Measurements from ENCODE around the gene MYO1E.
A peak's percentile ranks its signal among the peaks of the same experiment; 100 is the strongest.
"Not testable (repeated sequence)": the region's sequence is repeated elsewhere in the genome, so short reads cannot be mapped to it uniquely, and the experiment has no call there.

The MYO1E gene

DNA sequence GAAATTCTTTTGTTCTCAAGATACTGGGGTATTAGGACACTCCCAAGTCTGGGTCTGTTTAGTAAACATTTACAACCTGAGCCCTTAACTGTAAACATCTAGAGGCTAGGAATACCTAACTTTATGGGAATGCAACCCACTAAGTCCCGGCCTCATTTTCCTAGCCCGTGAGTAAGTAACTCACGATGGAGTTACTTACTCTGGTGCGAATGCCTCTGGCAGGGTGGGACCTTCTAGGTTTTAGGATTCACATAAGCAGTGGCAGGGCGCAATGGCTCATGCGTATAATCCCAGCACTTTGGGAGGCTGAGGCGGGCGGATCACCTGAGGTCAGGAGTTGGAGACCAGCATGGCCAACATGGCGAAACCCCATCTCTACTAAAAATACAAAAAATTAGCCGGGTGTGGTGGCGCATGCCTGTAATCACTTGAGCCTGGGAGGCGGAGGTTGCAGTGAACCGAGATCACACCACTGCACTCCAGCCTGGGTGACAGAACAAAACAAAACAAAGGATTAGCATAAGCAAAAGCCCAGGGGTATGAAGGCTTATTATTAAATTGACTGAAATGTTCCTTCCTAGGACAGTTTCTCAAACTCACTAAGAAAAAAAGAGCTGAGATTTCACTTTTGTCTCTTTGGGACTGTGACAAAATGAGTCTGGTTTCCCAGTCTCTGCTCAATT, 14.7 kb upstream of the MYO1E start:
- DNase-seq (ENCODE audit: low spot score) = not testable (repeated sequence)

DNA sequence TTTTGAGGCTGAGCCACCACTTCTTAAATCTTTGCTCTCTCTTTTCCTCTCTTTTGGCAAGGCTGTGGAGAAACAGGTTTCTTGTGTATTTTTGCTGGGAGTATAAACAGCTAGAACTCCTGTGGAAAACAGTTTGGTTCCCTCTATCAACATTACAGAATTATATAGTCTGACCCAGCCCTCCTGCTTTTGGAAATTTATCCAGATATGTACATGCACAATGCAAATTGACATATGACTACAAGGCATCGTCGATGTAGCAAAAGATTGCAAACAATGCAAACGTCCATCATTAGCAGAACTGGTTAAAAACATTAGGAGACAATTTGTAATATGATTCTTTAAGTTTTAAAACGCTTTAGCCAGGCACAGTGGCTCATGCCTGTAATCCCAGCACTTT, 12.5 kb upstream of the MYO1E start:
- no peak for DNase-seq (ENCODE audit: low spot score)

DNA sequence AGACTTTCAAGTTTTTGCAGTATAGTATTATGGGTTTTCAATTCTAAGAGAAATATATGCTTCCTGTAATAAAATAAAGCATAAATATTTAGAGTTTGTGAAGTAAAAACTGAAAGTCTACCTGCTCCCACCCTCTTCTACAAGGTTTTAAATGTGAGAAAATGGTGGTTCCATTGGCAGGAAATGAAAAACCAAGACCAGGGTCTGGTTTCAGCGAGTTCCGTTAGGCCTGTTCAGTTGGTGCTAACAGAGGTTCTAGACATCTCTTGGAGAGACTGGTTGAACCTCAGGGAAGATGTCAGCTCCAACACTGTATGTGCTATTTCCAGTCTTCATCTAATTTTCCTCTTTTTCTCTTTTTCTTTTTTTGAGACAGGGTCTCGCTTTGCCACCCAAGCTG, 11.8 kb upstream of the MYO1E start:
- DNase-seq (ENCODE audit: low spot score) = no peak

- DNase-seq (ENCODE audit: low spot score) = no peak
Measured at GRCh38 chr15:59380902-59381610, 8.4 kb upstream of the MYO1E start.

DNA sequence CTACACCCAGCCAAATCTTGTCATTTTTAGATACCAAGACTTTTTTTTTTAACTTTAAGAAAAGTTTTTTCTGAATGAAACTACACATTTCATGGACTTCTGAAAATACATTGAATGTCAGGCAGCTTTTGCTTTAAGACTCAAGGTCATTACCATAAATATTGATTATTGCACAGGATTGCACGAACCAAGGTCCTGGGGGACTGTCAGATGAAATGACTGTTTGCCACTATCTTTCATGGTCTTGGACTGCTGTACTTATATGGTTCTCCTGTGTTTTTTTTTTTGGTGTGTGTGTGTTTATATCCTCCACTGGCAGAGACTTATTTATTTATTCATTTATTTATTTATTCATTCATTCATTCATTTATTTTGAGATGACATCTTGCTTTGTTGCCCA, 6.9 kb upstream of the MYO1E start:
- no peak for DNase-seq (ENCODE audit: low spot score)

- no peak for DNase-seq (ENCODE audit: low spot score)
Measured at GRCh38 chr15:59378855-59379254, 6.2 kb upstream of the MYO1E start.

- DNase-seq (ENCODE audit: low spot score) = no peak
Measured at GRCh38 chr15:59377924-59378323, 5.3 kb upstream of the MYO1E start.

GRCh38 chr15:59376733-59377132, 4.1 kb upstream of the MYO1E start:
- no peak for DNase-seq (ENCODE audit: low spot score)

- no peak for DNase-seq (ENCODE audit: low spot score)
Measured at GRCh38 chr15:59373215-59373614, 544 bp upstream of the MYO1E start.

DNA sequence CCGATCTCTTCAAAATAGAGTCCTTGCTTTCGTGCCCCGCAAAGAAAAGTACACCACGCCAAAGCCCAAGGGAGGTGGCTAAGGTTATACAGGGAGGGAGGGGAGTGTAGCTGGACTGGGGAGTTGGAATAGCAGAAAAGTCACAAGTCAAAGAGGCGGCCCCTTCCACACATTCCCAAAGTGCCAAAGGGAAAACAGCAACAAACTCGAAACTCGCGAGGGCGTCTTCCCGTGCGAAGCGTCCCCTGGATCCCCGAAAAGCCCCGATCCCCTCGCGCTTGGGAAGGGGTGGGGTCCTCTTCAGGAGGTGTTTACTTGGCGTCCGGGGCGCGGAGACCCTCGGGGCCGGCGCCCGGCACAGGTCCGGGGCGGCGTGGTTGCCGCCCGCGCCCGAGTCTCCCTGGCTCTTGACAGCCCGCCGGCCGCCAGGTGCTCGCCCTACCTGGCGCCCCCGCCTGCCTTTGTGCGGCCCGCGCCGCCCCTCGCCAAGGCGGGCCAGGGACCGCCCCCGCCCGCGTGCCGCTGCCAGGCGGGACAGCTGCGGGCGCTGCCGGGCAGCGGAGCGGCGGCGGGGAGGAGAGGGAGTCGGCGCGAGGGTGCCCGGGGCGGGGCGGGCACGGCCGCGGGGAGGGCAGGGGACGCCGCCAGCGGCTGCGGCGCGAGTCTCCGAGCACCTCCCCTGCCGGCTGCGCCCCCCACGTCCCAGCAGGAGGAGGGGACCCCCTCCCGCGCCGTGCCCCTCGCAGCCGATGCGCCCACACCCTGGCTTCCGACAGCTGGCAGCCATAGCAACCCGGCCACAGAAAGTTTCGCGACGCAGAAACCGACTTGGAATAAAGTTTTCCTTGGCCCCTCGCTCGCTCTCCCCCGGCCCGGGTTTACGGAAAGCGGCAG, 966 bp downstream of the MYO1E start:
- DNase-seq (ENCODE audit: low spot score) = peak; percentile 80

GRCh38 chr15:59369597-59369996, 3.1 kb downstream of the MYO1E start:
- DNase-seq (ENCODE audit: low spot score) = no peak

- no peak for DNase-seq (ENCODE audit: low spot score)
Measured at GRCh38 chr15:59367022-59367451, 5.6 kb downstream of the MYO1E start.

GRCh38 chr15:59366333-59367021, 6.2 kb downstream of the MYO1E start:
- no peak for DNase-seq (ENCODE audit: low spot score)

DNA sequence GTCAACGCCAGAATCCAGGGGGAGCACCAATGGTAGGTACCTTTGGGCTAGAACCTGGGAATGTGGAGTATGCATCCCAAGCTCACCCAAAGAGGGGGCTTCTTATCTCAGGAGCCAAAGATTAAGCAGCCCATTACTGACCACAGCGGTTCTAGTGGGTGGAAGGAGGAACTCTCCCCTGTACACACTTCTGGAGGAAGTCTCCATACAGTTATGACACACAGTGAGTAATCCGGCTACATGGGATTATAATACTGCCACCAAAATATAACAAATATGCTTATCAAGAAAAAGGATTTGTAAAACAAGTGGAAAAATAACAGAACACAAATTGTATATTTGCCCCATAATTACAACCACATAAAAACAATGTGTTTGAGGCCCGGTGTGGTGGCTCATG, 8.4 kb downstream of the MYO1E start:
- DNase-seq (ENCODE audit: low spot score) = no peak

DNA sequence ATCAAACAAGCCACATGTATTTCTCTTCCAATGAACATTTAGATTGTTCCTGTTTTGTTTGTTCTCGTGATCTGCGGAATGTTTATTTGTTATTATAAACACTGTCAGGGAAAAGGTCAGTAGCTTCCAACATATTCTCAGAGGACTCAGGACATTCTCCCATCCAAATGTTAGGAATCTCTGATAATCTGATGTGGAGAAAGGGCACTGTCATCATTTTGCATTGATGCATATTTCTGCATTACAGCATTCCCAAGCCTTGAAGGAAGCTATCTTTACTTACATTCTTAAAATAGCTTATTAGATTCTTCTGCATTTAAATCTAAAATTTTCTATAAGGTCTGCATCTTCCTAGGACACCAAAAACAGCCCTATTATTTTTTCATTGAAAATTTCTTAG, 10.3 kb downstream of the MYO1E start:
- no peak for DNase-seq (ENCODE audit: low spot score)

DNA sequence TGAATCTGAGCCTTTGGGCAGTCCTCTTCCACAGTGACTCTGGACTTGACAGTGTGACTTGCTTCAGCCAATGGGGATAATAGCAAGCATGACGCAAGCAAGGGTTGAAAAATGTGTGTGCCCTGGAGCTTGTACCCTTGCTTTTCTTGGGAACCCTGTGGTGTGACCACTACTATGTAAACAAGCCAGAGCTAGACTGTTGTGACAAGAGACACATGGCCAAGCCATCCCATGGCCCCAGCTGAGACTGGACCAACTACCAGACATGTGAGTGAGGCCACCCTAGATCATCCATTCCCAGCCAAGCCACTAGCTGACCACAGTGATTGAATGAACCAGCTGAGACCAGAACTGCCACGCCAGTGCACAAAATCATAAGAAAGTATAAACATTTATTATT, 11.8 kb downstream of the MYO1E start:
- DNase-seq (ENCODE audit: low spot score) = peak; percentile 35

- no peak for DNase-seq (ENCODE audit: low spot score)
Measured at GRCh38 chr15:59360305-59360704, 12.4 kb downstream of the MYO1E start.

- no peak for DNase-seq (ENCODE audit: low spot score)
Measured at GRCh38 chr15:59355730-59356129, 16.9 kb downstream of the MYO1E start.

- DNase-seq (ENCODE audit: low spot score) = no peak
Measured at GRCh38 chr15:59354417-59355031, 18.1 kb downstream of the MYO1E start.

DNA sequence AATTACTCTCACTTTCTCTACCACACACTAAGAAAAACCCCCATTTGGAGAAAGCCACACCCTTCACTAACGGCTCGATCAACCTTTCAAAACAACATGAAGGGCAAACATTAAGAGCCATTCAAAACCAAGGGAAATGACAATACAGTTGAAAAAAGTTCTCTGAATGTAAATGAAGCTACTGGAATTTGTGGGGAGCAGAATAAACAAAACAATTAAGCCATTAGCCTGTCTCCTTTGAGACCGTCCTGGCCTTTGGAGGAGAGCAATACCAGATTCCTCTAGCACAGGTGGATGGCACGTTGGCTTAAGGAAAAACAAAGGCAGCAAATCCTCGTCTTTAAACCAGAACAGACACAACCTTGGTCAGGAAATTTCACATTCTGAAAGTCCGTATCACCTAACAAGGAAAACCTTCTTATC, 18.7 kb downstream of the MYO1E start:
- DNase-seq (ENCODE audit: low spot score) = no peak

DNA sequence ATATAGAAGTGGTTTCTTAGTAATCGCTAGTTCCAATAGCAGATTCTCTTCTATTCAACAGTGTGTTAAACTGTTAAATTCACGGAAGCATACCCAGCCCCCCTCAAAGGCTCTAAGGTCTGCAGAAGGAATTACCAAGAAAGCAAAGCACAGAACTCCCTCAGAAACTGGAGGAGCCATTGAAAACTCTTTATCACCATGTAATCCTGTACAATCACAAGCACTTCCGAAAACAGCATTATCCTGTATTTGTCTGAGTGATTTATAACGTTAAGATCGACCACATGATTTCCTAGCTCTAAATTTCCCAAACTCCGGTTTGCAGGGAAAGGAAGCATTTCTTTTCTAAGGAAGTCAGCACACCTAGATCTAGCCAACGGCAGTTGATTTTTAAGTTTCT, 20.0 kb downstream of the MYO1E start:
- DNase-seq (ENCODE audit: low spot score) = no peak

DNA sequence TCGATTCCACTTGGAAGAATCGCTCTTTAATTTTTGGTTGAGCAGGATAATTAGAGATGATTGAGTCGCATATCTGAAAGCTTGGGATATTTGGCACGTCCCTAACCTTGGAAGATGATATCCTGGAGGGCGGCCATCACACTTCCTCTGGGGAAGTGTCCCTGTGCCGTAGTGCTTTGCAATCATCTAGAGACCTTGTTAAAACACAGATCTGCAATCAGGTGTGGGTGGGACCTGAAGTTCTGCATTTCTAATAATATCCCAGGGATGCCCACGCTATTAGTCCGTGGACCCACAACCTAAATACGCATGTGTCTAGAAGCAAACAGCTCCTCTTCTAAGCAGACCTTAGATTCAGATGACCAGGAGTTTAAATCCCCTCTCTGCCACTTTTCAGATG, 20.5 kb downstream of the MYO1E start:
- DNase-seq (ENCODE audit: low spot score) = no peak

Data from AG08396 (cell line).